Measurements from ENCODE around the gene FASN. TPM values are rescaled to one million over a fixed set of nuclear protein-coding genes. Genes with fewer than 3 reads are reported as not detected.
"Not testable (repeated sequence)": the region's sequence is repeated elsewhere in the genome, so short reads cannot be mapped to it uniquely, and the experiment has no call there.

FASN gene
- total RNA-seq, 6 experiments from 2014 or later, result 108 to 138 (median 112) TPM

GRCh38 chr17:82039695-82040299 is 58.2 kb downstream of the FASN start:
- Mint-ChIP-seq H3K9me3 (no peaks in the 10 kb centered on the region), H3K27me3 (ENCODE audit: insufficient read depth) (no peaks in the 10 kb centered on the region; the same call in 1 of the 2 replicates), H3K4me3 (no peak overlapping the region), H3K4me1 (ENCODE audit: low read depth) (peaks cover 17% of the 10 kb centered on the region), H3K36me3 (ENCODE audit: low read depth) (peaks cover 6% of the 10 kb centered on the region; the same call in 1 of the 2 replicates), H3K27ac (no peak overlapping the region)
- DNase-seq, result no peak
- no peak for TF ChIP-seq CTCF (IDR thresholded peaks at IDR 0.05)

- H3K27me3 Mint-ChIP-seq (ENCODE audit: insufficient read depth), result not testable (repeated sequence)
Measured at GRCh38 chr17:82038796-82039409, 59.1 kb downstream of the FASN start.

GRCh38 chr17:82037889-82038195 is 60.2 kb downstream of the FASN start:
- DNase-seq, result no peak
- H3K36me3 Mint-ChIP-seq (ENCODE audit: low read depth), result peaks cover 6% of the 10 kb centered on the region; the same call in 1 of the 2 replicates
- peaks cover 17% of the 10 kb centered on the region for H3K4me1 Mint-ChIP-seq (ENCODE audit: low read depth)
- TF ChIP-seq CTCF (IDR thresholded peaks at IDR 0.05), result no peak
- peak overlapping the region; percentile 93 for H3K27ac Mint-ChIP-seq
- H3K9me3 Mint-ChIP-seq, result no peaks in the 10 kb centered on the region
- peak overlapping the region; percentile 86 for H3K4me3 Mint-ChIP-seq
- no peaks in the 10 kb centered on the region; the same call in 1 of the 2 replicates for H3K27me3 Mint-ChIP-seq (ENCODE audit: insufficient read depth)

More at GRCh38 chr17:82038796-82039409, 59.1 kb downstream of the FASN start:
- peaks cover 17% of the 10 kb centered on the region for H3K4me1 Mint-ChIP-seq (ENCODE audit: low read depth)
- not testable (repeated sequence) for H3K9me3 Mint-ChIP-seq; H3K4me3 Mint-ChIP-seq; H3K27ac Mint-ChIP-seq; H3K36me3 Mint-ChIP-seq (ENCODE audit: low read depth); DNase-seq

- Mint-ChIP-seq H3K9me3 (no peaks in the 10 kb centered on the region), H3K36me3 (ENCODE audit: low read depth) (peaks cover 6% of the 10 kb centered on the region; the same call in 1 of the 2 replicates), H3K4me1 (ENCODE audit: low read depth) (peaks cover 17% of the 10 kb centered on the region), H3K27me3 (ENCODE audit: insufficient read depth) (no peaks in the 10 kb centered on the region; the same call in 1 of the 2 replicates), H3K4me3 (peak within 1 kb of the TSS; percentile 86), H3K27ac (peak within 1 kb of the TSS; percentile 93)
- peak; percentile 89 for DNase-seq
- TF ChIP-seq CTCF (IDR thresholded peaks at IDR 0.05), result peak; percentile 89
Measured at GRCh38 chr17:82037092-82037888, 60.7 kb downstream of the FASN start, which contains the start of gene DCXR. Gene DCXR, minus strand, starts transcription at chr17:82037697. Its CDS starts 15 bp downstream, at chr17:82037682.

GRCh38 chr17:82036634-82037091 is 61.4 kb downstream of the FASN start:
- Mint-ChIP-seq H3K4me1 (ENCODE audit: low read depth) (peaks cover 16% of the 10 kb centered on the region), H3K27ac (no peak overlapping the region), H3K36me3 (ENCODE audit: low read depth) (peaks cover 6% of the 10 kb centered on the region; the same call in 1 of the 2 replicates), H3K9me3 (no peaks in the 10 kb centered on the region), H3K4me3 (peak overlapping the region; percentile 86), H3K27me3 (ENCODE audit: insufficient read depth) (no peaks in the 10 kb centered on the region; the same call in 1 of the 2 replicates)
- DNase-seq, result no peak
- no peak for TF ChIP-seq CTCF (IDR thresholded peaks at IDR 0.05)

All from HFFc6 (cell line).